Upper lobe of left lung (tissue), 4 donors: ENCODE data around the gene PPM1D.

Source experiments
- EP300 ChIP-seq, 4 donors: sonication (generic); formaldehyde crosslinking; IDR thresholded peaks; one replicate each; pipeline ENCODE4 v1.5.1; 2017; ENCODE audit warnings: antibody characterized with exemption in 4 of 4, control low read depth in 2 of 4
- POLR2A ChIP-seq, 4 donors: fragments of 450-650 bp; IDR thresholded peaks; one replicate each; pipeline ENCODE4 v1.5.1; 2016 to 2017; ENCODE audit warnings: antibody characterized with exemption in 4 of 4, mild to moderate bottlenecking in 2 of 4
- POLR2AphosphoS5 ChIP-seq, 2 donors: sonication (generic); formaldehyde crosslinking; IDR thresholded peaks; one replicate each; pipeline ENCODE4 v1.5.1; 2017; ENCODE audit warnings: antibody characterized with exemption in 2 of 2
- TF ChIP-seq, protein P1 (sequence below), 6 experiments: fragments of 450-650 bp in 4 of 6; fragments of 200-600 bp in 2 of 6; sonication (generic) in 2 of 6; IDR thresholded peaks; one replicate each; pipeline ENCODE4 v1.5.1; 2016 to 2019; ENCODE audit warnings: antibody characterized with exemption in 6 of 6

DNA sequence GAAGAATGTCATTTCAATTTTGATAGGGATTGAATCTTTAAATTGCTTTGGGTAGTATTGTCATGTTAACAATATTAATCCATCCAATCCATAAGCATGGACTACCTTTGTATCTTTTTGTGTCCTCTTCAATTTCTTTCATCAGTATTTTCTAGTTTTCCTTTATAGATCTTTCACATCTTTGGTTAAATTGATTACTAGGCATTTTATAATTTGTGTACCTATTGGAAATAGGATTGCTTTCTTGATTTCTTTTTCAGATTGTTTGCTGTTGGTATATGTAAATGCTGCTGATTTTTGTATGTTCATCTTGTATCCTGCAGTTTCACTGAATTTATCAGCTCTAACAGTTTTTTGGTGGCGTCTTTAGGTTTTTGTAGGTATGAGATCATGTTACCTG lies 53.6 kb downstream of the PPM1D start:
- TF ChIP-seq, protein P1, sequence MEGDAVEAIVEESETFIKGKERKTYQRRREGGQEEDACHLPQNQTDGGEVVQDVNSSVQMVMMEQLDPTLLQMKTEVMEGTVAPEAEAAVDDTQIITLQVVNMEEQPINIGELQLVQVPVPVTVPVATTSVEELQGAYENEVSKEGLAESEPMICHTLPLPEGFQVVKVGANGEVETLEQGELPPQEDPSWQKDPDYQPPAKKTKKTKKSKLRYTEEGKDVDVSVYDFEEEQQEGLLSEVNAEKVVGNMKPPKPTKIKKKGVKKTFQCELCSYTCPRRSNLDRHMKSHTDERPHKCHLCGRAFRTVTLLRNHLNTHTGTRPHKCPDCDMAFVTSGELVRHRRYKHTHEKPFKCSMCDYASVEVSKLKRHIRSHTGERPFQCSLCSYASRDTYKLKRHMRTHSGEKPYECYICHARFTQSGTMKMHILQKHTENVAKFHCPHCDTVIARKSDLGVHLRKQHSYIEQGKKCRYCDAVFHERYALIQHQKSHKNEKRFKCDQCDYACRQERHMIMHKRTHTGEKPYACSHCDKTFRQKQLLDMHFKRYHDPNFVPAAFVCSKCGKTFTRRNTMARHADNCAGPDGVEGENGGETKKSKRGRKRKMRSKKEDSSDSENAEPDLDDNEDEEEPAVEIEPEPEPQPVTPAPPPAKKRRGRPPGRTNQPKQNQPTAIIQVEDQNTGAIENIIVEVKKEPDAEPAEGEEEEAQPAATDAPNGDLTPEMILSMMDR (IDR thresholded peaks at IDR 0.05) = no peak
- no peak for TF ChIP-seq POLR2A (IDR thresholded peaks at IDR 0.05)
- no peak for TF ChIP-seq EP300 (IDR thresholded peaks at IDR 0.05)
- no peak for TF ChIP-seq POLR2AphosphoS5 (IDR thresholded peaks at IDR 0.05)
